GM08714 (cell line): ENCODE results near the gene CCNE1.
A peak's percentile ranks its signal among the peaks of the same experiment; 100 is the strongest.
"Not testable (repeated sequence)": the region's sequence is repeated elsewhere in the genome, so short reads cannot be mapped to it uniquely, and the experiment has no call there.

Experiments used
- H3K4me3 ChIP-seq: fragments of 200-500 bp; sonication (Bioruptor generic); 2 replicates; pipeline ENCODE4 v1.5.1; 2014; ENCODE audit warnings: mild to moderate bottlenecking, low read length, inconsistent platforms
- ZNF274 ChIP-seq: IDR thresholded peaks from 2 replicates; pipeline ENCODE4 v1.6.1; 2012; ENCODE audit warnings: mild to moderate bottlenecking, low read depth, low read length

CCNE1 gene

DNA sequence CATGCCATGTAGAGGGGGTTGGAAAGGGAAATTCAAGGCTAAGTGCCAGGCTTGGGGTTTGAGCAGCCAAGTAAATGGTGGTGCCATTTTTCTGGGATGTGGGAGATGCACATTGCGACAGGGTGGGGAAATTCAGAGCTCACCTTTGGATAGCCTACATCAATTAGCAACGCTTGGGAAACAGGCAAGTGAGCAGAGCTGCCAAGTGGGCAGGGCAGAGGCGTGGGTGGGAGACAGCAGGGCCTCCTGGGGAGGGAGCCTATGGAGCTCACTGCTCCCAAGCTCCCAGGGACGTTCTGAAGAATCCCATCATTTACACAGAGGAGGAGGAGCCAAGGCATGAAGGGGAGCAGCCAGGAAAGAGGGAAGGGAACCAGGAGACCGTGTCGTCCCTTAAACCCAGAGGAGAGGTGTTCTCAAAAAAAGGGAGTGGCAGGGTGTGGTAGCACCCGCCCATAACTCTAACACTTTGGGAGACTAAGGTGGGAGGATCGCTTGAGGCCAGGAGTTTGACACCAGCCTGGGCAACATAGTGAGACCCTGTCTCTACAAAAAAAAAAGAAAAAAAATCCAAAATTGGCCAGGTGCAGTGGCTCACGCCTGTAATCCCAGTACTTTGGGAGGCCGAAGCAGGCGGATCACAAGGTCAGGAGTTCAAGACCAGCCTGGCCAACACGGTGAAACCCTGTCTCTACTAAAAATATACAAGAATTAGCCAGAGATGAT lies 11.5 kb upstream of the CCNE1 start:
- H3K4me3 ChIP-seq = no peak overlapping the region
- TF ChIP-seq ZNF274 = no peak

DNA sequence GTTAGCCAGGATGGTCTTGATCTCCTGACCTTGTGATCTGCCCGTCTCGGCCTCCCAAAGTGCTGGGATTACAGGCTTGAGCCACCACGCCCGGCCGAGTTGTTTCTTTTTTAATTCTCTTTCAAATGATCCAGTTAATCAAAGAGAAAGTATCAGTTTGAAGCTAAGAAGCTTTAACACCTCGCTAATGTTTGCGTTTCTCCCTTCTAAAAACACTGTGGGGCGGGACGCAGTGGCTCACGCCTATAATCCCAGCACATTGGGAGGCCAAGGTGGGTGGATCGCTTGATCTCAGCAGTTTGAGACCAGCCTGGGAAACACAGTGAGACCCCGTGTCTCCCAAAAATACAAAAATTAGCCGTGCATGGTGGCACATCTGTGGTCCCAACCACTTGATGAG lies 7.8 kb upstream of the CCNE1 start:
- H3K4me3 ChIP-seq = not testable (repeated sequence)

DNA sequence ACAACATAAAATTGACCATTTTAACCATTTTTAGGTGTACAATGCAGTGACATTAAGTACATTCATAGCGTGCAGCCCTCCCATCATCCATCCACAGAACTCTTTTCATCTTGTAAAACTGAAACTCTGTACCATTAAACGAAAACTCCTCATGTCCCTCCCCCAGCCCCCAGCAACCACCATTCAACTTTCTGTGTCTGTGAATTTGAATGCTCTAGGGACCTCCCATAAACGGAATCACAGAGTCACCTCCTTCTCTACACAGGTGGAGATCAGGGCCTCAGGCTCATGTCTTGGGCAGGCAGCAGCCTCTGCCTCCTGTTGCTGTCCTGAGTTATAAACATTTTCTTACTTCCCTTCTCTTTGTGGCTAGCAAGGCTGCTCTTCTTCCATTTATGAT lies 7.3 kb upstream of the CCNE1 start:
- H3K4me3 ChIP-seq = no peak overlapping the region
- TF ChIP-seq ZNF274 = no peak

DNA sequence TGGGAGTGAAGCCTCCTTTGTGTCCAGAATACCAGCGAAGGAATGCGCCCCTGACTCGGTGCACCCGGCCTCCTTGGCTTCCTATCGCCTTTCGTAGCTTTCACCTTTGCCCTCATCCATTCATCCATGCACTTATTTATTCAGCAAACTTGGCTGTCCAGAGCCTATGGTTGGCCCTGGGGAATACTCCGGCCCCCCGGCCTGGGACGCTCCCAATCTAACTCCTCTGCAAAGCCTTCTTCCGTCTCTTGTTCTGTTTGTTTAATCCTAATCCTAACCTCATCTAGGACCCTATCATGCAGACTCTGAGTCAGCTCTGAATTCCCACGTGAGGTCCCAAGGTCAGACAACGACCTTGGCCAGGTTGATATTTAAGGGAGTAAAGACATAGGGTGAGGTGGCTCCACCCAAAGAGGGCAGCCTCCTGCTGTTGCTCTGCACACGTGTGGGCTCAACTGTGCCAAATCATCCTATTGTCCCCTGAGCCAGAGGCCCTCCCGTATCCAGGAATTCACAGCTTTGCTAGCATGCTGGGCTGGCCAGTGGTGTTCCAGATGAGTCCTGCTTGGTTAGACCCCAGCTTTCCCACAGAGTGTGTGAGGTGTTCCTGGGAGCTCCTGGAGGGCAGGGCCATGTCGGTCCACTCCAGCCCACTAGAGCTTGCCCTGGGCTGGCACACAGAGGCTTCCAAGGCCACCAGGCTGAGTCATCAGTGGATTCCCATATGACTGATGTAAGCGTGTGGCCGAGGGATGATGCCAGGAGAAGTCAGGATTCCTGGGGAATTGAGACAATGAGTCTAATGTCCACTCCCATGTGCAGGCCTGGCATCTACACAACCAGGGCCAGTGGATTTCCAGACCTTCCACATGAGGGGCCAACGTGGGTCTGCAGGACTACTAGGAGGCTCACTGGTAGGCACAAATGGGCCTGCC lies 6.5 kb upstream of the CCNE1 start:
- no peak overlapping the region for H3K4me3 ChIP-seq
- no peak for TF ChIP-seq ZNF274

DNA sequence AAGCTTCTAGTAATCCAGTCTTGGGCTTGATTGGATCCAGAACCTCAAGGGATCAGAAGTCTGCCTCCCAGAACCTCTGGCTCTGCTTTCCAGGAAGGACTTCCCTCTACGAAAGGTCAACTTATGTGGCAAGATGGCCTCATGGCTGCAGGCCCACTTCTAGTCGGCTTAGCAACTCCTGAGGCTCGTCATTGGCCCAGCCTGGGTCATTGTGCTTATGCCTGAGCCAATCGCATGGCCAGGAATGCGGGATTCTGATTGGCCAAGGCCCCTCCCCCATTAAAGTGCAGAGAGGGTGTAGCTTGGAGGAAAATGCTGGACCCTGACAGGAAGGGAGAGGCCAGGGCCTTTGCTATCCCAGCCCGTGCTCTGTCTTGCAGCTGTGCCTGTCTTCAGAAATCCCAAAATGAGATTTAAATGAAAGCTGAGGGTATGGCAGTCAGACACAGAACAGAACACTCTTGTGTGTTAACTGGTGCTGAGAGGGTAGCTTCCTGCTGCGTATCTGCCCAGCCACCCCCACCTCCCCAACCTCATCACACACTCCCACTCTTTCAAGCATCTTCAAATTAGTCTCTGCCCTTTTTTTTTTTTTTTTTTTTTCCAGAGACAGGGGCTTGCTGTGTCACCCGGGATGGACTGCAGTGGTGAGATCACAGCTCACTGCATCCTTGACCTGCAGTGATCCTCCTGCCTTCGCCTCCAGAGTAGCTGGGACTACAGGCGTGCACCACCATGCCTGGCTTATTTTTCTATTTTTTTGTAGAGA lies 5.5 kb upstream of the CCNE1 start:
- no peak overlapping the region for H3K4me3 ChIP-seq
- no peak for TF ChIP-seq ZNF274

DNA sequence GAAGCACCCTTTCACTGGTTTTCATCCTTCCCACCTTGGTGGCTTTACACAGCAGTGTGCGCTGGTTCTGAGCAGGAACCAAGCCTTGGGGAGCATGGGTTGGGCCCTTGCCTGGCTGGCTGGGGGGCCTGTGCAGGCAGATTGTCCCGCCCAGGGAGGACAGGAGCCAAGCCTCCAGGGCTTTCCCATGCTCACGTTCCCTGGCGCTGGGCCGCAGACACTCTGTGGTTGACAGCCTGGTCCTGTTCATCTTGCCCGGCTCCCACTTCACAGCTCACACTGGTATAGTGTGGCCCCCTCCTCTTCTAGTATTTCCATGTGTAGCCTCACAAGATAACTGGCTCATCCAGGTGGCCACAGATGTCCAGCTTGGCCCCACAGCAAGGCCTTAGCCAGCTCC lies 4.6 kb upstream of the CCNE1 start:
- no peak for TF ChIP-seq ZNF274
- no peak overlapping the region for H3K4me3 ChIP-seq

DNA sequence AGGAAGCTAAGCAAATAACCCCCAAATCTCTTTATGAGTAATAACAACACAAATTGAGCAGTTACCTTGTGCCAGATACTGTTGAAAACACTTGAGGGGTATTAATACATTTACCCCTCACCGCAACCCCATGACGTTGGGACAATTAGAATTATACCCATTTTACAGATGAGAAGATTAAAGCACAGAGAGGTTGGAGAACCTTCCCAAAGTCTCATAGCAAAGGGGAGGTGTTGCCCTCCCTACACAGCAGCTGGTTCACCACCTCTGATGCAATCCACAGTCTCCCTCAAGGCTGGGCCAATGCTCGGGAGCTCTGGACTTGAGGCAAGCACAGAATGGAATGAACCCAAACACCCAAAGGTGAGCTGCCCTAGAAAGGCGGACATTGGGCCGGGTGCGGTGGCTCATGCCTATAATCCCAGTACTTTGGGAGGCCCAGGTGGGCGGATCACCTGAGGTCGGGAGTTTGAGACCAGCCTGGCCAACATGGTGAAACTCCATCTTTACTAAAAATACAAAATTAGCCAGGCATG lies 3.9 kb upstream of the CCNE1 start:
- no peak overlapping the region for H3K4me3 ChIP-seq
- no peak for TF ChIP-seq ZNF274

DNA sequence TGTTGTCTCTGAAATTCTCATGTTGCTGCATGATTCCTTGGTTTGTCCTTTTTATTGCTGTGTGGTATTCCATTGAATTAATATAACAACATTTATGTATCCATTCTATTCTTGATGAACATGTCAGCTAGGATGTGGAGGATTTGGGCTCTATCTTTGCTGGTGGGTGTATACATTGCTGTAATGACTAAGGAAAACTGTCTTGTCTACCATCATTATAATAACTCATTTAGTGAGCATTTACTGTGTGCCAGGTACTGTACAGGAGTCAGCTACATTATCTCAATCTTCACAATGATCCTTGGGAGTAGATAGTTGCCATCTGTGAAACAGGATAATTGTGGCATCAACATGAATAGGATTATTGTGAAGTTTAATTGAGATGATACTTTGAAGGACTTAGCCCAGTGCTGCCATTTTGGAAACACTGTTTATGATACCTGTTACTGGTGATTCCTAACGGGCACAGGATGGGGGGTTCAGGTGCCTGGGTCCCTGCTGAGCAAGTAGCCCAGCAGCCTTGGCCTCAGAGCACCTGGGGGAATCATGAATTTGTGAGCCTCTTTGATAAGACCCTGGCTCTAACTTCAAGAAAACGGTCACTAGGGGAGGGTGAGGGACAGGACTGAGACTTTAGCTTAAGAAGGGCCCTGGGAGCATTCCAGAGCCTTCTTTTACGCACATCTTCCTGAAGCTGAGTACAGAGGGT lies 1.8 kb upstream of the CCNE1 start:
- no peak for TF ChIP-seq ZNF274
- H3K4me3 ChIP-seq = no peak overlapping the region; the same call in 1 of the 2 replicates

DNA sequence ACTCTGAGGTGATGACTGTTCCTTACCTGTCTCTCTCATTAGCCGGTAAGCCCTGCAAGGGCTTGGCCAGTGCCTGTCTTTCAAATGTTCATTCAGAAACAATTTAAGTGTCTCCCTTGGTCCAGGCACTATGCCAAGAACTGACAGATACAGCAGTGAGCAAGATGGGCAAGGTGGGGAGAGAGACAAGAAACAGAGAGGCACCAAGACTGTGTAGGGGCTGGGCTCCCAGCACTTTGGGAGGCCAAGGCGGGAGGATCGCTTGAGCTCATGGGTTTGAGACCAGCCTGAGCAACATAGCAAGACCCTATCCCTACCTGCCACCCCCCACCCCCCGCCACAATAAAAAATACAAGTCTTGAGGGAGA lies 1.3 kb upstream of the CCNE1 start:
- no peak for TF ChIP-seq ZNF274
- peak overlapping the region; percentile 60; the same call in 1 of the 2 replicates for H3K4me3 ChIP-seq

DNA sequence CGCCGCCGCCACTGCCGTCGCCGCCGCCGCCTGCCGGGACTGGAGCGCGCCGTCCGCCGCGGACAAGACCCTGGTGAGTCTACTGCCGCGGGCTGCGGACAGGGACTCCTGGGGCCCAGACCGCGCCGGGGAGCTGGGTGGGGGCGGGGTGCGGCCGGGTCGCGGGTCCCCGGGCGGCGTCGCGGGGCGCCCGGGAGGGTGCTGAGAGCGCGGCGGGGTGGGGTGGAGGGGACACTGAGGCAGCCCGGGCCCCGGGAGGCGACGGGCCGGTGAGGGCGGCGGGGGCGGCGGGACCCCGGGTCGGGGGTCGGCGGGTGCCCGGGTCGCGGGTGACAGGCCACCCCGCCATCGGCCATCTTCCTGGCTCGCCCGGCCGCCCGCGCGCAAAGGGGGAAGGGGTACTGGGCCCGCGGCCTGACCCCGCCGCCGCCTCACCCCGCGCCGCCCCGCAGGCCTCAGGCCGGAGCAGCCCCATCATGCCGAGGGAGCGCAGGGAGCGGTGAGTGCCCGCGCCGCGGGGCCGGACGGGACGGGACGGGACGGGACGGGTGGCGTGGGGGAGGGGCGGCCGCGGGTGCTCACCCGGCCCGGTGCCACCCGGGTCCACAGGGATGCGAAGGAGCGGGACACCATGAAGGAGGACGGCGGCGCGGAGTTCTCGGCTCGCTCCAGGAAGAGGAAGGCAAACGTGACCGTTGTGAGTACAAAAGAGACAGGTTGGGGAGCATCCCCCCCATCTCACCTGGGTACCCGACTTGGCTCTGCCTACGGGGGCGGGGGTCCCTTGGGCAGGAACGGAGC lies 489 bp downstream of the CCNE1 start:
- H3K4me3 ChIP-seq = peak overlapping the region; percentile 58
- TF ChIP-seq ZNF274 = no peak

DNA sequence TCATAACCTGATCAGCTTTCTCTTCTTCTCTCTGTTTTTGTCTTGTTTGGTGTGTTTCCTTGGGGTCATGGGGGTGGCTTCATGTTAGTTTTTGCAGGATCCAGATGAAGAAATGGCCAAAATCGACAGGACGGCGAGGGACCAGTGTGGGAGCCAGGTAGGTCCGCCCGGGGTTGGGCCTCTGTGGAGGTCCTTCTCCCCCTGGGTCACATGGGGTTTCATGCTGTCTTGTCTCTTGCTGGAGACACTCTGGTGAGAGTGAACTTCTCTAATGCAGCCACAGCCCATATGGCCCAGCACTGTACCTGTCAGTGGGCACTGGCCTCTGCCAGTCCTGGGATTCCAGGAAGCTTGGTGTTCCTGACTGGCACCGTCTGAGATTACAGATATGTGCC lies 1.1 kb downstream of the CCNE1 start:
- H3K4me3 ChIP-seq = peak overlapping the region; percentile 58
- TF ChIP-seq ZNF274 = no peak

DNA sequence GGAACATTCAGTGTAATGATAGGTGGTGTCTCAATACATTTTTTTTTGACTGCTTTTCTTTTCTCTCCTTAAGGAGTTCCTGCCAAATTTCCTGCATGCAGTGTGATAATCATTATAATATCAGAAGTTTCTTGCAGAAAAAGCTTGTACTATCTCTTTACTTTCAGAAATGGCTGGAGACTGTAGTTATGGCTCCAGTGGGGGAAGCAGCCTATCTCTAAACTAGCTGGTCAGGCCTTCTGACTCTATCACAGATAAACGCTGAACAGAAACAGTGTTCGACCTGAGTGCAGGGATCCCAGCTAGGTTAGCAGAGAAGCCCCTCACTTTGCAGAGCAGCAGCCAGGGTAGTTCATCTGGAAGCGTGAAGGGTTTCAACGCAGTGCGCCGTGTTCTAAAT lies 1.9 kb downstream of the CCNE1 start:
- no peak for TF ChIP-seq ZNF274
- H3K4me3 ChIP-seq = no peak overlapping the region

DNA sequence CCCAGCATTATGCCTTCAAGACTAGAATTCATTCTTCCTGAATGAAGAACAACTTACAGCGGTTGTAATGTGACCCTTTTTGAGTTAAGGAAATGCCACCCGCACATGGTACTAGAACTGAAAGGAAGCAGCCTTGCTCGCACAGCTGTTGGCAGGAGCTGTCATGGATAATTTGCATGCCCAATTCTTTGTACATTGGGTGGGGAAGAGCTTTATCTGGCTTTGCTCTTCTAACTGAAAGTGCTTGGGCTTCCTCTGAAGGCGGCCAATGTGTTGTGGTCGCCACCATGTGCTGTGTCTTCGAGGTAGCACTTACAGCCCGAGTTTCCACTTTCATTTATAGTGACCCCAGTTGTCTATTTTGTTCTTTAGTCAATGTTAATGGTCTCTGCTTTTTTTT lies 3.4 kb downstream of the CCNE1 start:
- no peak overlapping the region for H3K4me3 ChIP-seq
- no peak for TF ChIP-seq ZNF274
